H1 (cell line): Measurements from ENCODE around the gene ASF1A. TPM values are rescaled to one million over a fixed set of nuclear protein-coding genes. Genes with fewer than 3 reads are reported as not detected.

Source experiments
- ATF2 ChIP-seq: IDR thresholded peaks from 2 replicates; pipeline ENCODE4 v1.6.1; 2012; ENCODE audit warnings: low read length, inconsistent platforms
- CHD1 ChIP-seq: IDR thresholded peaks from 2 replicates; pipeline ENCODE4 v1.6.1; 2012; ENCODE audit warnings: low read depth, low read length, improper control_type of control experiment
- CHD2 ChIP-seq: IDR thresholded peaks from 2 replicates; pipeline ENCODE4 v1.6.1; 2012; ENCODE audit warnings: low read length, improper control_type of control experiment
- FOSL1 ChIP-seq: IDR thresholded peaks from 2 replicates; pipeline ENCODE4 v1.6.1; 2011; ENCODE audit warnings: mild to moderate bottlenecking, low read depth, low read length, moderate library complexity; ENCODE audit not compliant: insufficient read depth
- HDAC6 ChIP-seq: IDR thresholded peaks from one replicate; pipeline ENCODE4 v1.7.1; 2012; ENCODE audit warnings: low read depth, mild to moderate bottlenecking, inconsistent platforms, low read length, moderate library complexity
- KDM4A ChIP-seq: IDR thresholded peaks from one replicate; pipeline ENCODE4 v1.7.1; 2012; ENCODE audit warnings: low read depth, mild to moderate bottlenecking, moderate library complexity, low read length, inconsistent platforms; ENCODE audit not compliant: severe bottlenecking
- RFX5 ChIP-seq: IDR thresholded peaks from 2 replicates; pipeline ENCODE4 v1.6.1; 2011; ENCODE audit warnings: low read depth, low read length, improper control_type of control experiment, borderline replicate concordance
- SAP30 ChIP-seq: fragments of 300-600 bp; sonication (generic); IDR thresholded peaks from 2 replicates; pipeline ENCODE4 v1.7.1; 2012; ENCODE audit warnings: low read length, moderate library complexity, mild to moderate bottlenecking, inconsistent platforms; ENCODE audit not compliant: insufficient read depth, insufficient replicate concordance
- SIX5 ChIP-seq: IDR thresholded peaks from 2 replicates; pipeline ENCODE4 v1.6.1; 2011; ENCODE audit warnings: mild to moderate bottlenecking, low read depth, low read length
- polyA plus RNA-seq, 7 experiments: library from polyadenylated mRNA; depleted of rRNA in 3 of 7; stranded (reverse) in 5 of 7; unstranded in 2 of 7; fragments of >200 nt in 5 of 7; fragments of 200-250 nt in 2 of 7; gene quantifications; 1 replicate in 5 of 7; 2 replicates in 1 of 7; 4 replicates in 1 of 7; pipeline versions ENCODE4 v1.2.1 to v1.2.3, GENCODE V29; 2011 to 2013; ENCODE audit warnings: missing spikeins in 2 of 7, mixed read lengths in 2 of 7
- total RNA-seq: library from RNA; stranded (reverse); fragmentation: NEBNext Ultra II Directional; extraction: Animal tissue kit (Norgen Biotek cat#: 25700); gene quantifications from 2 replicates; pipeline ENCODE4 v1.2.1, GENCODE V29; 2021
- TF ChIP-seq, protein P1 (sequence below): fragments of 300-600 bp; sonication (generic); IDR thresholded peaks from 2 replicates; pipeline ENCODE4 v1.7.1; 2012; ENCODE audit warnings: low read length, moderate library complexity, mild to moderate bottlenecking, inconsistent platforms; ENCODE audit not compliant: insufficient replicate concordance

The ASF1A gene
- total and polyA plus RNA-seq, 2 of the 8 experiments (the other 6 are each of a cell fraction or from before 2014, with no cell fraction given): 11.4 to 50.2 TPM

- TF ChIP-seq, protein P1, sequence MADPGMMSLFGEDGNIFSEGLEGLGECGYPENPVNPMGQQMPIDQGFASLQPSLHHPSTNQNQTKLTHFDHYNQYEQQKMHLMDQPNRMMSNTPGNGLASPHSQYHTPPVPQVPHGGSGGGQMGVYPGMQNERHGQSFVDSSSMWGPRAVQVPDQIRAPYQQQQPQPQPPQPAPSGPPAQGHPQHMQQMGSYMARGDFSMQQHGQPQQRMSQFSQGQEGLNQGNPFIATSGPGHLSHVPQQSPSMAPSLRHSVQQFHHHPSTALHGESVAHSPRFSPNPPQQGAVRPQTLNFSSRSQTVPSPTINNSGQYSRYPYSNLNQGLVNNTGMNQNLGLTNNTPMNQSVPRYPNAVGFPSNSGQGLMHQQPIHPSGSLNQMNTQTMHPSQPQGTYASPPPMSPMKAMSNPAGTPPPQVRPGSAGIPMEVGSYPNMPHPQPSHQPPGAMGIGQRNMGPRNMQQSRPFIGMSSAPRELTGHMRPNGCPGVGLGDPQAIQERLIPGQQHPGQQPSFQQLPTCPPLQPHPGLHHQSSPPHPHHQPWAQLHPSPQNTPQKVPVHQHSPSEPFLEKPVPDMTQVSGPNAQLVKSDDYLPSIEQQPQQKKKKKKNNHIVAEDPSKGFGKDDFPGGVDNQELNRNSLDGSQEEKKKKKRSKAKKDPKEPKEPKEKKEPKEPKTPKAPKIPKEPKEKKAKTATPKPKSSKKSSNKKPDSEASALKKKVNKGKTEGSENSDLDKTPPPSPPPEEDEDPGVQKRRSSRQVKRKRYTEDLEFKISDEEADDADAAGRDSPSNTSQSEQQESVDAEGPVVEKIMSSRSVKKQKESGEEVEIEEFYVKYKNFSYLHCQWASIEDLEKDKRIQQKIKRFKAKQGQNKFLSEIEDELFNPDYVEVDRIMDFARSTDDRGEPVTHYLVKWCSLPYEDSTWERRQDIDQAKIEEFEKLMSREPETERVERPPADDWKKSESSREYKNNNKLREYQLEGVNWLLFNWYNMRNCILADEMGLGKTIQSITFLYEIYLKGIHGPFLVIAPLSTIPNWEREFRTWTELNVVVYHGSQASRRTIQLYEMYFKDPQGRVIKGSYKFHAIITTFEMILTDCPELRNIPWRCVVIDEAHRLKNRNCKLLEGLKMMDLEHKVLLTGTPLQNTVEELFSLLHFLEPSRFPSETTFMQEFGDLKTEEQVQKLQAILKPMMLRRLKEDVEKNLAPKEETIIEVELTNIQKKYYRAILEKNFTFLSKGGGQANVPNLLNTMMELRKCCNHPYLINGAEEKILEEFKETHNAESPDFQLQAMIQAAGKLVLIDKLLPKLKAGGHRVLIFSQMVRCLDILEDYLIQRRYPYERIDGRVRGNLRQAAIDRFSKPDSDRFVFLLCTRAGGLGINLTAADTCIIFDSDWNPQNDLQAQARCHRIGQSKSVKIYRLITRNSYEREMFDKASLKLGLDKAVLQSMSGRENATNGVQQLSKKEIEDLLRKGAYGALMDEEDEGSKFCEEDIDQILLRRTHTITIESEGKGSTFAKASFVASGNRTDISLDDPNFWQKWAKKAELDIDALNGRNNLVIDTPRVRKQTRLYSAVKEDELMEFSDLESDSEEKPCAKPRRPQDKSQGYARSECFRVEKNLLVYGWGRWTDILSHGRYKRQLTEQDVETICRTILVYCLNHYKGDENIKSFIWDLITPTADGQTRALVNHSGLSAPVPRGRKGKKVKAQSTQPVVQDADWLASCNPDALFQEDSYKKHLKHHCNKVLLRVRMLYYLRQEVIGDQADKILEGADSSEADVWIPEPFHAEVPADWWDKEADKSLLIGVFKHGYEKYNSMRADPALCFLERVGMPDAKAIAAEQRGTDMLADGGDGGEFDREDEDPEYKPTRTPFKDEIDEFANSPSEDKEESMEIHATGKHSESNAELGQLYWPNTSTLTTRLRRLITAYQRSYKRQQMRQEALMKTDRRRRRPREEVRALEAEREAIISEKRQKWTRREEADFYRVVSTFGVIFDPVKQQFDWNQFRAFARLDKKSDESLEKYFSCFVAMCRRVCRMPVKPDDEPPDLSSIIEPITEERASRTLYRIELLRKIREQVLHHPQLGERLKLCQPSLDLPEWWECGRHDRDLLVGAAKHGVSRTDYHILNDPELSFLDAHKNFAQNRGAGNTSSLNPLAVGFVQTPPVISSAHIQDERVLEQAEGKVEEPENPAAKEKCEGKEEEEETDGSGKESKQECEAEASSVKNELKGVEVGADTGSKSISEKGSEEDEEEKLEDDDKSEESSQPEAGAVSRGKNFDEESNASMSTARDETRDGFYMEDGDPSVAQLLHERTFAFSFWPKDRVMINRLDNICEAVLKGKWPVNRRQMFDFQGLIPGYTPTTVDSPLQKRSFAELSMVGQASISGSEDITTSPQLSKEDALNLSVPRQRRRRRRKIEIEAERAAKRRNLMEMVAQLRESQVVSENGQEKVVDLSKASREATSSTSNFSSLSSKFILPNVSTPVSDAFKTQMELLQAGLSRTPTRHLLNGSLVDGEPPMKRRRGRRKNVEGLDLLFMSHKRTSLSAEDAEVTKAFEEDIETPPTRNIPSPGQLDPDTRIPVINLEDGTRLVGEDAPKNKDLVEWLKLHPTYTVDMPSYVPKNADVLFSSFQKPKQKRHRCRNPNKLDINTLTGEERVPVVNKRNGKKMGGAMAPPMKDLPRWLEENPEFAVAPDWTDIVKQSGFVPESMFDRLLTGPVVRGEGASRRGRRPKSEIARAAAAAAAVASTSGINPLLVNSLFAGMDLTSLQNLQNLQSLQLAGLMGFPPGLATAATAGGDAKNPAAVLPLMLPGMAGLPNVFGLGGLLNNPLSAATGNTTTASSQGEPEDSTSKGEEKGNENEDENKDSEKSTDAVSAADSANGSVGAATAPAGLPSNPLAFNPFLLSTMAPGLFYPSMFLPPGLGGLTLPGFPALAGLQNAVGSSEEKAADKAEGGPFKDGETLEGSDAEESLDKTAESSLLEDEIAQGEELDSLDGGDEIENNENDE: no peak
- no peak for TF ChIP-seq CHD1
- TF ChIP-seq SIX5: no peak
- TF ChIP-seq KDM4A: no peak
- no peak for TF ChIP-seq RFX5
- TF ChIP-seq FOSL1: no peak
- TF ChIP-seq HDAC6: no peak
- TF ChIP-seq ATF2: no peak
- TF ChIP-seq SAP30: no peak
- no peak for TF ChIP-seq CHD2
These were observed 18.7 kb downstream of the ASF1A start (continued) for GRCh38 chr6:118912646-118913045.
